SK-N-SH (cell line): ENCODE data around the gene FBXO42. TPM values are rescaled to one million over a fixed set of nuclear protein-coding genes. Genes with fewer than 3 reads are reported as not detected.

ENCODE experiments used
- CTCF ChIA-PET: fragments of 300-600, 350-600 bp; formaldehyde crosslinking; extraction: SDS; loops from one replicate; lab custom pipeline; 2021; lab: Yijun Ruan, JAX
- POLR2A ChIA-PET: fragments of 350-600 bp; sonication (Branson Sonifier 250); formaldehyde crosslinking; extraction: SDS; loops from one replicate; lab custom pipeline; 2020; ENCODE audit warnings: antibody characterized with exemption, inconsistent platforms; lab: Yijun Ruan, JAX
- DNase-seq: peaks from one replicate; pipeline ENCODE4 v3.0.0; 2012
- H2AFZ ChIP-seq: fragments of 200-600 bp; sonication (generic); 2 replicates; pipeline ENCODE4 v1.8.1; 2016; ENCODE audit warnings: antibody characterized with exemption, mild to moderate bottlenecking, low read depth
- H3F3A ChIP-seq: fragments of 200-600 bp; sonication (generic); replicated peaks from 2 replicates; pipeline ENCODE3; 2016; ENCODE audit warnings: antibody characterized with exemption, mild to moderate bottlenecking; ENCODE audit not compliant: insufficient read depth
- H3K27ac ChIP-seq, 2 experiments: fragments of 200-500 bp in 1 of 2; fragments of 200-600 bp in 1 of 2; sonication (Bioruptor generic) in 1 of 2; sonication (generic), shearing (Covaris generic) in 1 of 2; 2 replicates each; pipeline versions ENCODE4 v1.5.1 to v1.6.1; 2014 to 2016; ENCODE audit warnings: low read depth in 2 of 2, inconsistent platforms in 1 of 2, low read length in 1 of 2, mild to moderate bottlenecking in 1 of 2, mixed read lengths in 1 of 2
- H3K27me3 ChIP-seq: fragments of 200-600 bp; sonication (generic), shearing (Covaris generic); 2 replicates; pipeline ENCODE4 v1.6.1; 2016; ENCODE audit warnings: mixed run types; ENCODE audit not compliant: insufficient read depth
- H3K36me3 ChIP-seq, 2 experiments: fragments of 200-500 bp in 1 of 2; fragments of 200-600 bp in 1 of 2; sonication (Bioruptor generic) in 1 of 2; sonication (generic) in 1 of 2; replicated peaks in 1 of 2; 2 replicates each; pipeline versions ENCODE3 to v1.5.1; 2014 to 2016; ENCODE audit warnings: low read length in 1 of 2, mild to moderate bottlenecking in 1 of 2; ENCODE audit not compliant: insufficient read depth in 2 of 2, control insufficient read depth in 1 of 2
- H3K4me1 ChIP-seq, 2 experiments: fragments of 200-500 bp in 1 of 2; fragments of 200-600 bp in 1 of 2; sonication (Bioruptor generic) in 1 of 2; sonication (generic), shearing (Covaris generic) in 1 of 2; 2 replicates each; pipeline versions ENCODE4 v1.5.1 to v1.6.1; 2014 to 2016; ENCODE audit warnings: low read depth in 1 of 2, low read length in 1 of 2, mixed run types in 1 of 2; ENCODE audit not compliant: insufficient read depth in 2 of 2, control insufficient read depth in 1 of 2
- H3K4me2 ChIP-seq: fragments of 200-600 bp; sonication (generic), shearing (Covaris generic); 2 replicates; pipeline ENCODE4 v1.6.1; 2017; ENCODE audit warnings: mixed run types
- H3K4me3 ChIP-seq, 2 experiments: fragments of 200-500 bp in 1 of 2; fragments of 200-600 bp in 1 of 2; sonication (Bioruptor generic) in 1 of 2; sonication (generic), shearing (Covaris generic) in 1 of 2; 2 replicates each; pipeline versions ENCODE4 v1.5.1 to v1.8.1; 2014 to 2016; ENCODE audit warnings: low read depth in 2 of 2, inconsistent platforms in 1 of 2, low read length in 1 of 2, mild to moderate bottlenecking in 1 of 2, mixed read lengths in 1 of 2, moderate library complexity in 1 of 2
- H3K79me2 ChIP-seq: fragments of 200-600 bp; sonication (generic); 2 replicates; pipeline ENCODE4 v1.8.1; 2017; ENCODE audit warnings: mild to moderate bottlenecking; ENCODE audit not compliant: insufficient read depth
- H3K9ac ChIP-seq: fragments of 200-600 bp; sonication (generic); 2 replicates; pipeline ENCODE4 v1.6.1; 2017; ENCODE audit warnings: mixed run types
- H3K9me2 ChIP-seq: fragments of 200-600 bp; sonication (generic); 2 replicates; pipeline ENCODE4 v1.6.1; 2017; ENCODE audit warnings: mixed run types
- H3K9me3 ChIP-seq: fragments of 200-600 bp; sonication (generic); 2 replicates; pipeline ENCODE4 v1.6.1; 2017; ENCODE audit warnings: mixed run types, mild to moderate bottlenecking, moderate library complexity
- H4K20me1 ChIP-seq: fragments of 200-600 bp; sonication (generic); 2 replicates; pipeline ENCODE4 v1.6.1; 2017; ENCODE audit warnings: mild to moderate bottlenecking, mixed run types; ENCODE audit not compliant: insufficient read depth
- ELF1 ChIP-seq: IDR thresholded peaks from 2 replicates; pipeline ENCODE4 v1.4.0; 2012
- EP300 ChIP-seq, 2 experiments: IDR thresholded peaks; 2 replicates each; pipeline versions ENCODE4 v1.4.0 to v1.6.1; 2012; ENCODE audit warnings: borderline replicate concordance in 1 of 2, low read depth in 1 of 2, low read length in 1 of 2
- FOSL2 ChIP-seq: IDR thresholded peaks from 2 replicates; pipeline ENCODE4 v1.4.0; 2012; ENCODE audit warnings: low read depth, mild to moderate bottlenecking, moderate library complexity, borderline replicate concordance
- FOXJ3 ChIP-seq: sonication (generic); formaldehyde crosslinking; IDR thresholded peaks from 2 replicates; pipeline ENCODE4 v1.5.1; 2020; ENCODE audit warnings: mild to moderate bottlenecking, missing genetic modification reagents
- IRF3 ChIP-seq: fragments of 150-350 bp; IDR thresholded peaks from 2 replicates; pipeline ENCODE4 v1.6.1; 2016; ENCODE audit warnings: mild to moderate bottlenecking, low read depth, low read length
- JUND ChIP-seq: IDR thresholded peaks from 2 replicates; pipeline ENCODE4 v1.4.0; 2012
- MAX ChIP-seq: IDR thresholded peaks from 2 replicates; pipeline ENCODE4 v1.4.0; 2012; ENCODE audit warnings: low read depth
- NFIC ChIP-seq: IDR thresholded peaks from 2 replicates; pipeline ENCODE4 v1.4.0; 2012; ENCODE audit warnings: borderline replicate concordance
- PBX3 ChIP-seq: IDR thresholded peaks from 2 replicates; pipeline ENCODE4; 2012
- RXRA ChIP-seq: IDR thresholded peaks from 2 replicates; pipeline ENCODE4 v1.4.0; 2012; ENCODE audit warnings: low read depth, mild to moderate bottlenecking, borderline replicate concordance
- SIN3A ChIP-seq: IDR thresholded peaks from 2 replicates; pipeline ENCODE4 v1.6.1; 2012; ENCODE audit warnings: low read depth, mild to moderate bottlenecking, low read length, moderate library complexity, borderline replicate concordance
- TAF1 ChIP-seq: IDR thresholded peaks from 2 replicates; pipeline ENCODE4 v1.6.1; 2012; ENCODE audit warnings: low read depth, mild to moderate bottlenecking, low read length, moderate library complexity, borderline replicate concordance
- WGBS: methylation state at CpG from one replicate; pipeline ENCODE4 v1.1.6; 2017; ENCODE audit warnings: low lambda C conversion rate; 5-methylcytosine and 5-hydroxymethylcytosine counted together
- polyA plus RNA-seq, 3 experiments: library from polyadenylated mRNA; depleted of rRNA; stranded (reverse); fragments of >200 nt; gene quantifications; 2 replicates each; pipeline ENCODE4 v1.2.3, GENCODE V29; 2012

Gene FBXO42
- polyA plus RNA-seq, 1 of the 3 experiments (the other 2 are of a cell fraction), result 8.6 TPM

GRCh38 chr1:16372535-16373285 lies 20.4 kb upstream of the FBXO42 start (continued):
- TF ChIP-seq EP300 (IDR thresholded peaks at IDR 0.05; ENCODE audit: borderline replicate concordance in 1 of 2, low read depth in 1 of 2, low read length in 1 of 2) (no peak), RXRA (no peak), PBX3 (no peak), TAF1 (no peak), FOXJ3 (CRISPR knock-in tag) (no peak), MAX (no peak), FOSL2 (no peak), IRF3 (no peak), SIN3A (no peak)

GRCh38 chr1:16371725-16372124 lies 19.4 kb upstream of the FBXO42 start:
- H3K9ac ChIP-seq, result peak overlapping the region; percentile 8; the same call in 1 of the 2 replicates
- H3K27me3 ChIP-seq, result no peaks in the 10 kb centered on the region
- peaks cover 67% of the 10 kb centered on the region for H4K20me1 ChIP-seq
- H3K27ac ChIP-seq, result peak overlapping the region in 1 of 2 experiments; percentile 79; a peak in 2 of 4 replicates
- POLR2A ChIA-PET, result no interaction called here
- H2AFZ ChIP-seq, result no peak overlapping the region
- no peak for DNase-seq
- peaks cover 2 to 5% of the 10 kb centered on the region in 2 experiments for H3K36me3 ChIP-seq
- peaks cover 50% of the 10 kb centered on the region for H3F3A ChIP-seq
- H3K79me2 ChIP-seq, result peaks cover 94% of the 10 kb centered on the region
- CTCF ChIA-PET, result interaction anchor here (1.1 to 3.4 kb wide), 3 partner anchors 9 to 290 kb away, joined by 3 to 17 read pairs (median 4); partner anchors contain the start of gene NECAP2
- no peaks in the 10 kb centered on the region for H3K9me3 ChIP-seq
- 55% methylated on average over 5 of the region's 5 CpGs for WGBS
- H3K4me3 ChIP-seq, result no peak overlapping the region
- no peaks in the 10 kb centered on the region for H3K9me2 ChIP-seq
- TF ChIP-seq FOSL2 (peak; percentile 66; the same call in 1 of the 2 replicates), JUND (peak; percentile 65), ELF1 (peak; percentile 30; the same call in 1 of the 2 replicates), PBX3 (peak; percentile 47; the same call in 1 of the 2 replicates), NFIC (no peak)
- H3K4me2 ChIP-seq, result peak overlapping the region; percentile 59
- peaks cover 16 to 48% of the 10 kb centered on the region in 2 experiments for H3K4me1 ChIP-seq
